Posterior vena cava (tissue), 2 donors: ENCODE data around the gene PTPRG. TPM values are rescaled to one million over a fixed set of nuclear protein-coding genes. Genes with fewer than 3 reads are reported as not detected.

Experiments used
- DNase-seq: peaks from one replicate; pipeline ENCODE4 v3.0.0-alpha.2; 2020; ENCODE audit warnings: low spot score
- intact Hi-C, 2 donors: fragments of 100-400 bp; cut with DNase I; formaldehyde crosslinking; loops; one replicate each; pipeline versions ENCODE4 v1.14.1 to v1.14.2; 2022 to 2023
- total RNA-seq, 2 donors: library from RNA; stranded (reverse); fragmentation: NEBNext Ultra II Directional; extraction: Animal tissue kit (Norgen Biotek cat#: 25700); gene quantifications; one replicate each; pipeline ENCODE4 v1.2.1, GENCODE V29; 2021
- donor health status: DM: yes; HTN: yes; CAD: no.
- donor health status: DM: yes; HTN: yes; CAD: no.

Gene PTPRG
- total RNA-seq, 2 donors from 2014 or later: 80.4 to 98.0 TPM

DNA sequence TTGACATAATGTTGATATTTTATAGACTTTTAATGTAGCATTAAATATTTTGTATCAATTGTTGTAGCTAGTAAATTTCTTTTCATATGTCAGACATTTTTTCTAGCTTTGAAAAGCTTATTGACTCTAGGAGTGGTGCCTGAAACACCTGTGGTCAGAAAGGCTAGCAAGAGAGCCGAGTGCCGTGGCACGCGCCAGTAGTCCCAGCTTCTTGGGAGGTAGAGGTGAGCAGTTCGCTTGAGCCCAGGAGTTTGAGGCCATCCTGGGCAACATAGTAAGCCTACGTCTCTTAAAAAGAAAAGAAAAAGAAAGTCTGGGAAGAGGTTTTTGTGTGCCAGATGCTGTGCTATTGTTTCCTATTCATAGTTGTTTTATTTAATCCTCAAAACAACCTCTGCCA, 613.8 kb downstream of the PTPRG start:
- intact Hi-C loops: no loop called here
- no peak for DNase-seq

DNA sequence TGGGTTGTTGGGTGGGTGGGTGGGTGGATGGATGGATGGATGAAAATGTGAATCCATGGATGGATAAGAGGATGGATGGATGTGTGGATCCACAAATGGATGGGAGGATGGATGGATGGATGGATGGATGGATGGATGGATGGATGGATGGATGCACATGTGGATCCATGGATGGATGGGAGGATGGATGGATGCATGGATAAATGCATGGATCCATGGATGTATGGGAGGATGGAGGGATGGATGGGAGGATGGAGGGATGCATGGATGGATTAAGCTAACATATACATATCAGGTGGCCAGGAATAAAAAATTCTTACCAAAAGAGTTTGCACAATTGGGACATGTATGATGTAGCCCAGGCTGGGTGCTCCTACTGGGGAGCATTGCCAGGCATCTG, 616.7 kb downstream of the PTPRG start:
- intact Hi-C loops: no loop called here

DNA sequence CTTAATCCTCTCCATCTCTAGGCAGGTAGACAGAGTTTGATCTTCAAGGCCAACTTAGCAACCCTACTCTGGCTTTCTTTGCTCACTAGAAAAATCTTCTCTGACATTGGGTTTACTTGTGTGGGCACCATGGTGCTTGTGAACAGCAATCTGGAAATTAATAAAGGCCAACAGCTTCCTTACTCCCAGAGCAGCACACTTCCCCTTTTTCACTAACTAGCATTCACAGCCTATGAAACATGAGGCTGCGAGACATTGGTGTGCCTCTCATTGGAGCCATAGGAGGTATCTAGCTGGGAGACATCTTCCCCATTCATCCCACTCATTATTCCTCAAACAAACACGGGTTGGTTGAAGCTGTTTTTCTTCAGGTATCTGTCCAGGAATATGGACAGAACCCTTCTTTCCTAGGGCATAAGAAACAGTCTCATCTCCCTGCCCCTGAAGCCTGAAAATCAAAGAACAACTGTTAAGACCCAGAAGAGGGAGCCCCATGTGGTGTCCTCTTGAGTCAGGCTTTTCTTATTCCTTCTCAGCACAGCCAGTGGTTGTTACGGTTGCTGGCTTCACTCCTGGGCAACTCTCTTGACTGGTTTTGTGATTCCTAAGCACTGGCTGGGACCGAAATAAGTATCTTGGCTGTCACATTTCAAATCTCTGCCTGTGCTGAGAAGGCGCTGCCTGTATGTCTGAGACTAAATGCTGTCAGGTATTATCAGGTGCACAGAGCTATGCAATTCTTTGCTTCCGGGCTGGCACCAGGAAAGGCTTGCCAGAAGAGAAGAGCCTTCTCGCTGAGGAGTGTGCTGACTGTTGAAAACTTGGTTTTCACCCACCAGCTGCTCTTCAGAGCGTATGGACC, 617.6 kb downstream of the PTPRG start:
- no peak for DNase-seq
- intact Hi-C loops: no loop called here

More for the DNA sequence above, 616.7 kb downstream of the PTPRG start:
- no peak for DNase-seq

DNA sequence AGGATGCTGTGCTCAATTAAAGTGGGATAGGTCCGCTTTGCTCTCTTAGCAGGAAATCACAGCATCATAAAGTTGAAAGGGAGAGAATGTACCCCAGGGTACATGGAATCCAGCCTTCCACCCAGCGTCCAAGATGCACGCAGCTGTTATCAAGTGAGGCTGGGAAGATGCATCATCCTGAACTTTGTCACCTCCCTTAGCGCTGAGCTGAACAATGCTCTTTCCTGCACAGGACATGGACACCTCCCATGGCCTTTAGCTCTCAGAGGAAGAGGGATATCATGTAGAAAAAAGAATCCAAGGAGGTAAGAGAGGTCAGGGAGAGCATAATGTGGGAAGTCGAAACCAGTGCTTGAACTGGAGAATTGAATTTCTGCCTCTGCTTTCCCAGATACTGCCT, 619.1 kb downstream of the PTPRG start:
- DNase-seq: no peak
- intact Hi-C loops: loop anchor here (10.0 kb wide), 2 partner anchors 316 to 616 kb away; partner anchors contain the start of gene PTPRG (in 1 of the 2)

DNA sequence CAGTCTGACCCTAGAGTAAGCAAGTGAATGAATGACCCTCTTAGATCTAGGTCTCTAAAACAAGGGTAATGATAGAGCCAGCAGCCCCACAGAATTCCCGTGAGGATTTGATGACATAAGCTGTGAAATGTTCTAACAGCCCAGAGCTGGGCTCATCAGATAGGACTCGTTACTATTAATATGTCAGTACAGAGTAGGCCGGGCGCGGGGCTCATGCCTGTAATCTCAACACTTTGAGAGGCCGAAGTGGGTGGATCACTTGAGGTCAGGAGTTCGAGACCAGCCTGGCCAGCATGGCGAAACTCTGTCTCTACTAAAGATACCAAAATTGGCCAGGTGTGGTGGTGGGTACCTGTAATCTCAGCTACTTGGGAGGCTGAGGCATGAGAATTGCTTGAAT, 621.7 kb downstream of the PTPRG start:
- intact Hi-C loops: loop anchor here (10.0 kb wide), 2 partner anchors 318 to 618 kb away; partner anchors contain the start of gene PTPRG (in 1 of the 2)
- DNase-seq: no peak

DNA sequence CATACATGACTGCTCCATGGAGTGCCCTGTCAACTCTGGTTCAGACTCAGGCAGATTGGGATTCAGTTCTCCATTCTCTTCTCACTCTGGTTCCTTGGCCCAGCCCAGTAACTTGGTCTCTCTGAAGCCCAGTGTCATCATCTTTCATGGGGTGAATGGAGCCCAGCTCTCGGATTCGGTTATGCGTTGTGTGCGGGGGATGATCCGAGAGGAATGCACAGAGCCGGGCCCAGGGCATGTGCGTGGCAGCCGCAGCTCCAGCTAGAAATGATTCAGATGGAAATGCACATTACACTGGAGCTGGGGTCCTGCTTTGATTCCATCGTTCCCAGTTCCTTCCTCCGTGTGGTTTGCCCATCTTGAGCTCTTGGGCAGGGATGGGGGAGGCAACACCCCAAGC, 622.6 kb downstream of the PTPRG start:
- intact Hi-C loops: loop anchor here (10.0 kb wide), 2 partner anchors 319 to 619 kb away; partner anchors contain the start of gene PTPRG (in 1 of the 2)
- DNase-seq: no peak

DNA sequence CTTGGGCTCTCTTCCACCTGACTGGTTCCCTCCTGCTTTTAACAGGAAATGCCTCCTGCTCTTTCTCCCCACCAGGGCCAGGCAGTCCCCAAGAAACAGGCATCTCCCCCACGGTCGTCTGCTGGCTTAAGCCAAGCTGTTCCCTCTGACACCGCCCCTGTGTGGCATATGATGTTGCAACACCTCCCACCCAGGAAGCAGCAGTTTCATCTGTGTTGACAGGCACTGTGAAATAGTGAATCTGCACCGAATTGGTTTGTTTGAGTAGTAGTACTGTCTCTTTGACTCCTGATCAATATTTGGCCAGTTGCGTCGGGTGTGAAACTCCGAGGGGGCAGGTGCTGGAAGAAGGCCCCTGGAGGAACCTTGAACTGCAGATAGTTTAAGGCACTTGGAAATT, 623.2 kb downstream of the PTPRG start:
- intact Hi-C loops: loop anchor here (10.0 kb wide), 2 partner anchors 320 to 620 kb away; partner anchors contain the start of gene PTPRG (in 1 of the 2)
- DNase-seq: no peak

DNA sequence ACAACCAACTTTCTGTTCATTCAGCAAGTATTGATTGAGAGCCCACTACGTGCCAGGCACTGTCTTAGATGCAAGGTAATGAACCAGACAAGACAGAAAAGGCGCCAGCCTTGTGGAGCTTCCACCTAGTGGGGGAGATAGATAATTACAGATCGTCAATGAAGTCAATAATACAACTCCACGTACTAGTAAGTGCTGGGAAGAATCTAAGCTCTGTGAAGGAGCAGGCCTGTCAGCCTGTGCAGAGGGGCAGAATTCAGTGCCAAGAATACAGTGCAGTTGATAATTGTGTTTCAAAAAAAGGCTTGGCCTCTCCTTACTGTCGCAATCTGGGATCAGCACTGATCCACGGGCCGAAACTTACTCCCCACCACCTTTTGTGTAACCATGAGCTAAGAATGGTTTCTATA, 625.7 kb downstream of the PTPRG start:
- intact Hi-C loops: loop anchor here (5.0 to 10.0 kb wide), 3 partner anchors 322 to 625 kb away; partner anchors contain the start of gene PTPRG (in 2 of the 2)
- DNase-seq: no peak

DNA sequence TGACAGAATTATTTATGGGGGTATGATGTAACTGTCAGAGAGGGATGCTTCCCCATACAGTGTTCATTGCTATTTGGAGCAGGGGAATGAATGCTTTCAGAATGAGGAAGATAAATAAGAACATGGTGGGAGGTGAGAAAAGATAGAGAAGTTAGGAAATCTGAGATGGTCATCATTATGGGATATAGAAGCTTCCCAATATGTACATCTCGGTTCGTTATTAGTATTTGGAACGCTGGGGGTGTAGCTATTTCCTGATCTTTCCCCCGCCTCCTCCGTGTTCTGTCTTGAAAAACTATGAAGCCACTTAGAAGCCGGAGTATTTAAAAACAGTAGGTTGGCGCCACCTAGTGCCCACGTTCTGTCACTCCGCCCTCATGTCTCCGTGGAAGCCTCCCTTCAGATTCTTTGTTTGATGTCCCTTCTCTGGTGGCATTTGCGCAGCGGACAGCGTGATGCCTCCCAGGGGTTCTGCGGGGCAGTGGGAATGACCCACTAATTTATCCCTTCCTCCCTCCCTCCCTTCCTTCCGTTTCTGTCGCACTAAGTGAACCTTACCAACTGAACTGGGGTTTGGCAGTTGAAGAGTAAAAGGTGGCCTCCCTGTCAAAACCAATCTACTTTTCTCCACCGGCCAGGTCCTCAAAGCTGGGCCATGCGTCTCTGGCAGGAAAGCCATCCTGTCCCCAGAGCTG, 627.5 kb downstream of the PTPRG start:
- intact Hi-C loops: loop anchor here (5.0 to 10.0 kb wide), 3 partner anchors 324 to 627 kb away; partner anchors contain the start of gene PTPRG (in 2 of the 2)
- peak; percentile 90 for DNase-seq

DNA sequence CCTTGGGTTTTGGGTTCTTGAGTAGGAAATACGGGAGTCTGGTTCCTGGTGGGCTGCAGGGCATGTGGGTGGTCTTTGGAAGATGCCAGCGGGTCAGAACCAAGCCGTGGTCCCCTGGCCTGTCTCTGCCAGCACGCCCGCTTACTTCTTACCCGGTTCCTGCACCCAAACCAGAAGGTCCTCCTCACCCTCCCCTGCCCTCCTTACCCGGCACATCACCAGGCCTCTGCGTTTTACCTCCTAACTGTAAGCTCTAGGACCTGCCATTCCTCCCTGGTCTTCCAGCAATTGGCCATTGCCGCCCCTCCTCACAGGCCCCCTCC, 628.0 kb downstream of the PTPRG start:
- DNase-seq: no peak
- intact Hi-C loops: loop anchor here (5.0 to 10.0 kb wide), 3 partner anchors 325 to 627 kb away; partner anchors contain the start of gene PTPRG (in 2 of the 2)

DNA sequence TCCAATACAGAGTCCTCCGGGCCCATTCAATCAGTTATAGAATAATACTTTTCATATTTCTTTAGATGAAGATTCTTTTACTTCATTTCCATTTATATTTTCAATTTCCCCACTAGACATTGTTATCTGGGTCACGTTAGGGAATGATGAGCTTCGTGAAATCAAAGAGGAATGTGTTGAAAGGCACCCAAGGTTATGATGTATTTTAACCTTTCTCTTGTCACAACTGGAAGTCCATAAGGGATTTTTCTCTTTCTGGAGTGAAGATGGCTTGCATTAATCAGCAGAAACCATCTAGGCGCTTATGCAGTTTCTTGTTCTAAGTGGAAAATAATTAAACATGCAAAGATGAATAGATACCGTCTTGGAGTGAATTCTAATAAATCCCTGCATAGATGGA, 631.5 kb downstream of the PTPRG start:
- intact Hi-C loops: no loop called here
- DNase-seq: no peak

DNA sequence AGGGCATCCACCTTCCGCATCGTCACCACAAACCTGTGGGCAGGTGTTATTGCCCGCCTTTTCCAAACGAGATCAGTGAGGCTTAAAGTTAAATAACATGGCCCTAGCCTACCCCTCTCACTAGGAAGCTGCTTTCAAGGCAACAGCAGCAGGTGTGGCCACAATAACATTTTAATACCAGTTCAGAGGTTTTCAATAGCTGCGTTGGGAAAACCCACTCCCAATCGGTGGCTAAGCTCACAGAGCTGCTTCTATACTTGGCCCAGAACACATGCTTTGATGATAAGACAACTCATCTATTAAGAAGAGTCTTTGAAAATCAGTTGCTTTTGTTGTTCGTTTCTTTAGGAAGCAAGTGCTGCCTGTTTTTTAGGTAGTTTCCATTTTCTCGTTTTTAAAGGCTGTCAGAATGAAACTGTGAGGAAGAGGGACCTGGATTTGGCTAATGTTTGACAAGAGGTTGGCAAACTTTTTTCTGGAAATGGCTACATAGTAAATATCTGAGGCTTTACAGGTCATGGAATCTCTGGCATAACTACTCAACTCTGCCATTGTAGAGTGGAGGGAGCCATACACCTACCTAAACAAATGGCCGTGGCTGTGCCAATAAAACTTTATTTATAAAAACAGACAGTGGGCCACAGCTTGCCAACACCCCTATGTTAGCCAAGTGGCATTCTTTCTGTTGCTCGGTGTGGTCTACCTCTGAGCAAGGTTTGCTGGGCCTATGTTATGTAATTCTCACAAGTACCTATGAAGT, 632.4 kb downstream of the PTPRG start:
- DNase-seq: no peak
- intact Hi-C loops: no loop called here

DNA sequence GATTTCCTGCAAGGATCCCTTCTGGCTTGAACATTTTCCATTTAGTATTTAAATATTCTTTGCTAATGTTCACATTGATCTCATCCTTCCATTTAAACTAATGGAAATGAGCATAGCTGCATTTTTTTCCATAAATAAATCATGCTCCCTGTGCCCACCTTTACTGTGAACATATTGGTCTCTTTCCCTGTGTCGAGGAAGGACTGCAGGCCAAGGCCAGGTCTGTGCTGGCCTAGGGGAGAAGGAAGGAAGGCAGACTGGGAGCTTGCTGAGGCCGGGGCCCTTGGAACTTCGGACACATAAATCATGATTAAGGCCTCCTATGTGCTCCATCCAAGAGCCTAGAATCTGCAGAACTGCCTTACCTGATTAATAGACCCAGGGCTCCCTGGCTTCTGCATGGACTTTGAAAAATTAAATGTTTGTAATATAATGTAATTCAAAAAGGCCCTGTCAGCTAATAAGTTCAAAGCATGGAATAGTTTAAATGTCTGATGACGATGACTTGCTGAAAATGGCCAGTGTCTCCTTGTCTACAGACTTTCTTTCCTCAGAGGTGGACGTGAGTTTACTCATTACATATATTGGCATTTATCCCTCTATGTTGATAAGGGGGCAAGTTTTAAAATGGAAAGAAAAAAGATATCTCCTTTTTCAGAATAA, 636.1 kb downstream of the PTPRG start:
- DNase-seq: no peak
- intact Hi-C loops: no loop called here

DNA sequence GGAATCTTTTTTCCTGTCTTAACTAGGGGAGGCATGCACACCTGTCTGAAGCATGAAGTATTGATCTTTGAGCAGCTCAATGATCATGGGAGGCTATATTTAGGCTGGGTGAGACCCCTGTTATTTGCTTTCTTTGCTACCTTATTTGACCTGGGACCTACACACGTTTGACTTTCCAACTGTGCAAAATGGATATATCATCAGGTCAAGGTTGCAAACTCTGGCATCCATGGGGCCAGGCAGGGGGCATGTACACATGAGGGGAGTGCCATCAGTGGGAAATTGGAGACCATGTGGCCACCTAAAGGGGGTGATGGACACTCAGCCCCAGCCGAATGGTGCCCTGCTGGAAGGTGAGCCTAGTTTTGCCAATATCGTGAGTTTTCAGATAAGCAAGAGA, 637.8 kb downstream of the PTPRG start:
- intact Hi-C loops: no loop called here
- no peak for DNase-seq

DNA sequence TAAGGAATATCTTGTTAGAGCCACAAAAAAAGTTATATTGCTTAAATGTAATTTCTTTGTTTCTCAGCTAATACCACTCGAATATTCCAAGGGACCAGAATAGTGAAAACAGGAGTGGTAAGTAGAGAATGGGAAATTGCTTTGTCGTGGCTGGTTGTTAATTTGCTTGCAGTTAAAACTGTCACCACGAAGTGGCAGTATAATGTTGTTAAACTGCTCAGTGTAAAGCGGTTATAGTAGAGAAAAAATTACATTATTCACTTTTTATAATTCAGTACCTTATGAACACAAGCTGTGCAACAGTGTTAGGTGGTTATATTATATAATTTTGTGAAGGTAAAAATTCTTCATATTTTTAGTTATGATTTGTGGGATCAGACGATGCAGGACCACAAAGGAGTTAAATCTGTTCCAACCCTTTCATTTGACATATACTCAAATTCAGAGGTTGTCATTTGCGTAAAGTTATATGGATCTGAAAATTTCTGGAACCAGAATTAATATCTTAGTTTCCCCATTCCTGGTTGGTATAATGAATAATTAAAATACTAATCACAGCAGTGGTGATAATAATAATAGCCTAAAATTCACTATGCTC, 640.2 kb downstream of the PTPRG start:
- DNase-seq: no peak
- intact Hi-C loops: no loop called here

DNA sequence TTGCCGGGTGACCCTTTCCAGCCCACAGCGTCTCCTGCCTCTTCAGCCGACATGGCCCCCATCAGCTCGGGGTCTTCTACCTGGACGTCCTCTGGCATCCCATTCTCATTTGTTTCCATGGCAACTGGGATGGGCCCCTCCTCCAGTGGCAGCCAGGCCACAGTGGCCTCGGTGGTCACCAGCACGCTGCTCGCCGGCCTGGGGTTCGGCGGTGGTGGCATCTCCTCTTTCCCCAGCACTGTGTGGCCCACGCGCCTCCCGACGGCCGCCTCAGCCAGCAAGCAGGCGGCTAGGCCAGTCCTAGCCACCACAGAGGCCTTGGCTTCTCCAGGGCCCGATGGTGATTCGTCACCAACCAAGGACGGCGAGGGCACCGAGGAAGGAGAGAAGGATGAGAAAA, 641.8 kb downstream of the PTPRG start:
- no peak for DNase-seq
- intact Hi-C loops: no loop called here

DNA sequence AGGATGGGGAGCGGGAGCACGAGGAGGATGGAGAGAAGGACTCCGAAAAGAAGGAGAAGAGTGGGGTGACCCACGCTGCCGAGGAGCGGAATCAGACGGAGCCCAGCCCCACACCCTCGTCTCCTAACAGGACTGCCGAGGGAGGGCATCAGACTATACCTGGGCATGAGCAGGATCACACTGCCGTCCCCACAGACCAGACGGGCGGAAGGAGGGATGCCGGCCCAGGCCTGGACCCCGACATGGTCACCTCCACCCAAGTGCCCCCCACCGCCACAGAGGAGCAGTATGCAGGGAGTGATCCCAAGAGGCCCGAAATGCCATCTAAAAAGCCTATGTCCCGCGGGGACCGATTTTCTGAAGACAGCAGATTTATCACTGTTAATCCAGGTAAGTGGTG, 642.2 kb downstream of the PTPRG start:
- DNase-seq: no peak
- intact Hi-C loops: no loop called here

DNA sequence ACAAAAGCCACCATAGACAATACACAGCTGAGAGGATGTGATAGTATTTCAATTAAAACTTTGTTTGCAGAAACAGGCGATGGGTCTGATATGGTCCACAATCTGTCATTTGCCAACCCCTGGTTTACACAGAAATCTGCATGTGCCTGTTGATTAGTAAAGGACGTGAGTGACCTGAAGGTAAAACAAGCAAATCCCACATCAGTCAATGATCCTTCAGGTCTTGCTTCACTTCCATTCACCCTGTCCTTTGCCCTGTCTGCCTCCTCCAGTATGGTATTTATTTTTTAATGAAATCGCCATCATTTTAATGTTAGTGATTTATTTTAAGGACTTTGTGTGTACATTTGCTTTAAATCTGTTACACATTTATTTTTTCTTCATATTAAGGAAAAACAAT, 645.8 kb downstream of the PTPRG start:
- intact Hi-C loops: no loop called here
- DNase-seq: no peak

DNA sequence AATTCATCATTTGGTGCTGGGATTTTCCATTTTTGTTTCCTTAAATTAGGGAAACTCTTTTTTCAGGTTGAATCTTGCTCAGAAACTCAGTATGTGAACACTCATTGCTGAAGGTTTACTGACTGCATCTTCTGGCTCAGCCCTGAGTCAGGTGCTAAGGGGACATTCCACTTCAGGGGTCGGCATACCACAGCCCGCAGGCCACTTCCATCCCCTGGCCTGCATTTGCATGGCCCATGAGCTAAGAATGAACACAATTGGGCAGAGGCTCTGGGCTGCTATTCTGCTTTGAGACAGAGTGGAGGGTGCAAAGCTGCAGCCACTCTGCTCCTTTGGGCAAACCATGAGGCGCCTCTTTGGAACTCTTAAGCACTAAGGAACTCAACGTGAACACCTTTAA, 647.0 kb downstream of the PTPRG start:
- intact Hi-C loops: no loop called here
- DNase-seq: no peak
